LHCN-M2 (cell line): ENCODE data around the gene ANGEL1. TPM values are rescaled to one million over a fixed set of nuclear protein-coding genes. Genes with fewer than 3 reads are reported as not detected.

Experiments used
- total RNA-seq: library from RNA; depleted of rRNA; stranded (reverse); fragments of >200 nt; gene quantifications from 2 replicates; pipeline ENCODE4 v1.2.3, GENCODE V29; 2014; rRNA removed

ANGEL1 gene
- total RNA-seq, 1 experiment from 2014 or later, result 10.7 TPM

Other genes starting within 250 kb of the ANGEL1 start
- gene VASH1, start 51.4 kb downstream of the ANGEL1 start, total RNA-seq, result 0.90 and 1.8 TPM in 2 replicates
- not detected in 2 replicates for gene LRRC74A, start 13.5 kb upstream of the ANGEL1 start, total RNA-seq
- gene IRF2BPL, start 215.8 kb upstream of the ANGEL1 start, total RNA-seq, result 49.7 and 56.7 TPM in 2 replicates